CD4-positive, alpha-beta T cell treated with Interferon alpha-2 for 1 hour (primary cell): Measurements from ENCODE around the gene IL21R.

ENCODE experiments used
- DNase-seq, 2 donors: peaks; one replicate each; pipeline ENCODE4 v3.0.0-alpha.2; 2020 to 2022

Gene IL21R

DNA sequence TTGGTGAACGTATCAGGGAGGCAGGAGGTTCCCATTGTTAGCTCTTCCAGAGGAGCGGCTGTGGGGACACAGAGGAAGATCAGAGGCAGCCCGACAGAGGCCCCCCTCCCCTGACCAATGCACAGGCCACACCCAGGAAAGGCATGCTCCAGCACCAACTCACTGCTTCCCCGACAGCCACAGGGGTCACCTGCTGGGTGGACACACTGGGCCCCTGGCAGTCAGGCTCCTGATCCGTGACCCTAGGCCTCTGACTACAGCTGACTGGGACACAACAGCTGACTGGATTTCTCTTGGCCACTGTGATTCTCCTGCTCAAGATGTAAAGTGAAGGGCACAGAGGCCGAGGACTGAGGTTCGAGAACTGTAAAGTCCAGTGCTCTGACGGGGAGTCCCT lies 63.5 kb downstream of the IL21R start:
- no peak for DNase-seq

DNA sequence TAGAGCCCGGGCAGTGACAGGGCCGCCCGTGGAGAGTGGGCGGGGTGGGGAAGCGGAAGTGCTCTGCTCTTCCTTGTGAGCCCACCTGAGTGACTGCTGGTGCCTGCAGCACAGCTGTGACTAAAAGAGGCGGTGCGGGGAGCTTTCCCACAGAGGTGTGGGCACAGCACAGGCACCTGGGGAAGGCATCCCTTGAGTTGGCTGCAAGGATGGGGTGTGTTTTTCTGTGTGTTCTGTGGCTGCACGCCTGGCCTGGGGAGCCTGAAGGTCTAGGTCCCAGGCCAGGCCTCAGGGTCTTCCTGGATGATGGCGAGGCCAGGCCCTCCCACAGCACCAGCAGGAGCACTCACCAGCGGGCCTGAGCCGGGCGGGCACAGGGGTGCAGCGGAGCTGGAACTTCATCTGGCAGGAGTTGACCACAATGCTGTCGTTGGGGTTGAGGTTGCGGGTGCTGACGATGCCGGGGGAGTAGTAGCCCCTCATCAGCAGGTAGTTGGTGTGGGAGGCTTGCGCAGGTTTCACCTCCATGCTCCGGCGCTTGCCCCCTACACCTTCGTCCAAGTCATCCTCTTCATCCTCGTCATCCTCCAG lies 67.1 kb downstream of the IL21R start:
- no peak for DNase-seq

DNA sequence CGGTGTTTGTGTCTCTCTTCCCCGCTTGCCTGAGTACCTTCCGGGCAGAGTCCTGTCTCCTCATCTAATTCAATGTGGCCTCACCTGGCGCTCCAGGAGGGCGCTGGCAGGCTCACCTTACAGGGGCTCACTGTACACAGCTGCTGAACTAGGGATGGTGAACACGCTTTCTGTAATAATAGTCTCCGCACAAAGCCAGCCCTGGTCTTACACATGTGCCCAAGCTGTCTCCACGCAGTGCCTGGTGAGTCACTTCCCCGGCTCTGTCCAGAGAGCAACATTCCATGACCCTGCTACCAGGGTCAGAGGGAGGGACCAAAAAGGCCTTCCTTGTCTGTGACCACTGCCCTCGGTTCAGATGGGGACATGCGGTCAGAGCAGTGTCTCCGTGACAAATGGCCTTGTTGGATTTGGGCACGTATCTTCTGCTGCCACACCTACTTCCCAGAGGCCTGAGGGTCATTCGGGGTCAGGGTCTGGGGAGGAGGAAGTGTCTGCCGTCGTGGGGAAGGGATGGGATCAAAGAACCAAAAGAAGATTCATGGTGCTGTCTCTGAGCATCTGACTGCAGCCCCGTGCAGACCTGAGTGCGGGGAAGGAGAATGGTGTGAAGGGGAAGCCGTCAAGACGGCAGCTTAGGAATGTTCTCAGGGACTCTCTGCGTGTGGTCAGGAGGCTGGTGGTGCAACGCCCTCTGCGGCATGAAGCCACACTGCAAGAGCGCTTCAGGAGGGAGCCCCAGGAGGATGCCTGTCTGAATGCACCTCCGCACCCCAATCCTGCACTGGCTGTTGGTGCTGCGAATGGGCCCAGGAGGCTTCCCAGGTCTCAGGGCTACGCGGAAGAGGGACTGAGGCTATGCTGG lies 68.8 kb downstream of the IL21R start:
- DNase-seq, result no peak

DNA sequence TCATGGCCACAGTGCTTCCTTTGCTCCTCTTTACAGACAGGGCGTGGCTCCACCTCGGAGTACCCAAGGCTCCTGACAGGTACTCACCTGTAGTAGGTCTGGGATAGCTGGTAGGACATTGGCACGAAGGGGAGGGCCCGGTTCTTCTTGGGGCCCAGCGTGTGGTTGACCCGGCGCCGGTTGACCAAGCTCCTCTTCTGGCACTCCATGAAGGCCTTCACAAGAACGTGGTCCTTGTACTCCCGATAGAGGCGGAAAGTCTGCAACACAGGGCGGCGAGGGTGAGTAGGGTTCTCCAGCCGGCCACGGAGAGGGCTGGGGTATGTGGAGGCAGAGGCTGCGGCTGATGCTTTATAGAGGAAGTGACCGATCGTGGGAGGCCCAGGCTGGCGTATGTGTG lies 69.7 kb downstream of the IL21R start:
- no peak for DNase-seq

DNA sequence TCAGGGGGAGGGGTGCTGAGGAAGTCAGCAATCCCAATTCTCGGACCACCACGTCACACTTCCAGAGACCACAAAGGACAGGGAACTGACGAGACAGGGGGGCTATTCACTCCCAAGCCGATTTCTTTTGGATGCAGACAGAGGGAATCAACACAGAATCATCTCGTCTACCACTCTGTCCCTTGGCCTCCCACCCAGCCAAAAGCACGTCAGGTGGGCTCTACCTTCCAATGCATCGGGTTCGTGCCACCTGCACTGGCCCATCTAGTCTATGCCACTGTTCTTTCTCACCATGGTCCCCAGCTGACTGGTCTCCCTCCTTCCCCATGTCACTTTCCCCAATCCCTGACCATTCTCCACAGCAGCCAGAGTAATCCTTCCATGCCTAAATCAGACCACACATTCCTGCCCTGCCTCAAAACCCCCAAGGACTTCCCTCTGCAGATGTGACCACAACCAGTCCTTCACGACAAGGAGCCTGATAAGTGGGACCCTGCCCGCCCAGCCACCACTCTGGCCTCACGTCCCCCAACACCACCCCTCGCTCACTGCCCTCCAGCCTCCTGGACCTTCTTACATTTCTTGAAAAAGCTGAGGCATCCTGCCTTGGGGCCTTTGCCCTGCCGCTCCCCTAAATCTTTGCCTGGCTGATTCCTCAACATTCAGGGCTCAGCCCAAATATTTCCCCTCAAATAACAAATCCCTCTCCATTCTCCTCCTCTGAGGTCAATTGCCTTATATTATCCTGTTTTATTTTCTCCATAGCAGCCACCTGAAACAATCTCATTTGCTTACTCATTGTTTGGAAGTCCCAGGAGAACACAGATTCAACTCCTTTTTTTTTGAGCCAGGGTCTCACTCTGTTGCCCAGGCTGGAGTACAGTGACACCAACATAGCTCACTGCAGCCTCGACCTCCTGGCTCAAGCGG lies 70.4 kb downstream of the IL21R start:
- no peak for DNase-seq

DNA sequence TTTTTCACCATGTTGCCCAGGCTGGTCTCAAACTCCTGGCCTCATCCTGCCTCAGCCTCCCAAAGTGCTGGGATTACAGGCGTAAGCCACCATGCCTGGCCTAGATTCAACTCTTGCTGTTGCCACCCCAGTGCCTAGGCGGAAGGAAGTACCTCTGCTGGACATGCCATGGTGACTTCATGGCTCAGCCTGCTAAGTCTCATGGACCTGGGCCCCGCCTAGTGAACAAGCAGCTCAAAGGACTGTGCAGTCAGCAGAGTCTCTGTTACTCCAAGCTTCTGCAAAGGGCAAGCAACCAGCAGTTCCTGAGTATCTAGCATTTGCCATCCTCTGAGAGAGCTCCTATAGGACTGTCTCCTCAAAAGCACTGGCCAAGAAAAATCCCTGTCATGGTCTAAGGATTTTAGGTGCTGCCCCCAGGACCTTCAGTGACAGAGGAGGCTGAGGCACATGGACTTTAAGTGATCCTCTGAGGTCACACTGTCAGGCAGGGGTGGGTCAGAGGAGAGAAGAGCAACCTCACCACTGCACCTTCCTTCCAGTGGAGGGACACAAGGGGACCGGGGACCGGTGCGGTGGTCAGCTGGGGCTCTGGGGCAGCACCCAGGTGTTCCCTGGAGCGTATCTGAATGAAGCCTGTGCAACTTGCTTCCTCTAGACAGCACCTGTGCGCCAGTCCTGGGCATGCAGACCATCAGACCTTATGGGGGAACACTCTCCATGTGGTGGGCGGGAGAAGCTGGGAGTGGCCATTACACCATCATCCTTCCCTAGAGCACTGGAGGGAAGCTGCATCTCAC lies 71.3 kb downstream of the IL21R start:
- DNase-seq, result no peak

DNA sequence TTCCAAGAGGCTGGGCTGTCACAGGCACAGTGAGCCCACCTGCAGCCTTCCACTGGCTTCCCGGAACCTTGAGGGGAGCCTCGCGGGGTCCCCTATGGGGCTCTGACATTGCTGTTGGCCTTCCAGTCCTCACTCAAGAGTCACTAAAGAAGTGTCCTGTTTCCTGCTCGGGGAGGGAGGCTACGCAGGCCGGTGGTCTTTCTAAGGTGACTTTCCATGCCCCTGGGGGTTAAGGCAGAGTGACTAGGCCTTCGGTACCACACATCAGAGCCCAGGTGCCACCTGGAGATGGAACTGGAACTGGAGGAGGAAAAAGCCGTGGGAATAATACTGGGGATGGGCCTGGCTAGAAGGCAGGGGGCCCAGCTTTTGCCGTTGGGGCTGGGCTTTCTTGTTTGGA lies 72.1 kb downstream of the IL21R start:
- no peak for DNase-seq

DNA sequence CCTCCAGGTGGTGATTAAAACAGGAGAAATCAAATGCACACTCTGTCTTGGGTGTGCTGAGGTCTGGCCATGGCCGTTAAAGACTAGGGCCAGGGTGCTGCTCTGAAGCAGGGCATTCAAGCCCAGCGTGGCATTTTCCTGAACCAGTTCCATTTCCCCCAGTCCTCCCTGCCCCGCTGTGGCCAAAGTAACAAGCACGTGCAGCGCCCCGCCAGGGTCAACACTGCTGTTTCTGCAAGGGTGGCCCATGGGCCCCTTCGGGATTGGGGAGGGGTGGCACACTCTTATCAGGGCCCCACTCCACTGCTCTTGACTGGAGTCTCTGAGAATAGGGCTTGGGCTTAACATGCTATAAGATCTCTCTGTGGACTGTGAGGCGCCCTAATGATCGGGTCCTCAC lies 72.9 kb downstream of the IL21R start:
- DNase-seq, result no peak

DNA sequence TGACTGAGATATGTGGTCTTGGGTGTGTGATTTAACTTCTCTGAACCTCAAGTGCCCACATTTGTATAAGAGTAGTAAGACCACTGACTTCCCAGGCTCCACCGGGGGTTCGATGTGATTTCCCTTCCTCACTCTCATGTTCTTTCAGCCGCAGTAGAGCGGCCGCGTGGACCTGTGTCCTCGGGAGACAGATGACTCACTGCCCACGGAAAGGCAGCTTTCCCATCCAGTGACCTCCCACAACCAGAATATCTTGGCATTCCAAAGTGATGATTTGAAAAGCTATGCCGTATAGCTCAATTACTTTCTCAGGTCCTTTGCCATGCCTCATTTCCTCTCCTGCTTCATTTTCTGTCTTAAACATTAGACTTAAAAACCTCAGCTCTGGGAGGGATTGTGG lies 73.6 kb downstream of the IL21R start:
- DNase-seq, result no peak

DNA sequence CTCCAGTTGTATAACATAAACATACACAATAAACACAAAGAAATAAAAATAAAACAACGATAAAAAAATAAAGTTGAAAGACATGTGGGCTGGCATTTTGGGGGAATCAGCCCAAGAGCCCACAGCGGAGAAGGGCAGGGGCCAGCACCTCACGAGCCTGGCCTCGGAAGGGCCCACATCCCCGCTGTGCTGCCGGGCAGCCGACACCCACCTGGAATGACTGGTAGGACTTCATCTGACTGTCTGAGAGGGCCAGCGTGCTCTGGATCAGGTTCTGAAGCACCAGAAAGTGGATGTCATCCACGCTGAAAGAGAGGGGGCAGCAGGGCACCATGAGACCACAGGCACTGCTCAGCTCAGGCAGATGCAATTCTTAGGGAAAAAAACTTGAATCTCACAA lies 74.3 kb downstream of the IL21R start:
- no peak for DNase-seq

DNA sequence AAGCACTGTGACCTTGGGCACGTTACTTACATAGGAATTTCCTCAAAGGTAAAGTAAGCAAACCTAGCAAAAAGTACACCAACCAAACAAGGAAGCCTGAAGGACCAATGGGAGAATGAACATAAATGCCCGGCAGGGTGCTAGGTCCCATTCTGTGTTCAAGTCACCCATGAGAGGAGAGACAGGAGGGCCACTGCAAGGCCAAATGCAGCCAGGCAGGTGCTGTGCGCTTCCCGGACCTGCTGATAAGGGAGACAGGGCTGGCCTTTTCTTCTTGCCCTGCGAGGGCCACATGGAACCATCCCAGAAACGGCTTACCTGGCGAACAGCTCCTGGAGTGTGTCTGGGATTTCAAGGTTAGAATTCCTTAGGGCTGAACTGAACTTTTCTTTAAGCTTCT lies 78.8 kb downstream of the IL21R start:
- no peak for DNase-seq

DNA sequence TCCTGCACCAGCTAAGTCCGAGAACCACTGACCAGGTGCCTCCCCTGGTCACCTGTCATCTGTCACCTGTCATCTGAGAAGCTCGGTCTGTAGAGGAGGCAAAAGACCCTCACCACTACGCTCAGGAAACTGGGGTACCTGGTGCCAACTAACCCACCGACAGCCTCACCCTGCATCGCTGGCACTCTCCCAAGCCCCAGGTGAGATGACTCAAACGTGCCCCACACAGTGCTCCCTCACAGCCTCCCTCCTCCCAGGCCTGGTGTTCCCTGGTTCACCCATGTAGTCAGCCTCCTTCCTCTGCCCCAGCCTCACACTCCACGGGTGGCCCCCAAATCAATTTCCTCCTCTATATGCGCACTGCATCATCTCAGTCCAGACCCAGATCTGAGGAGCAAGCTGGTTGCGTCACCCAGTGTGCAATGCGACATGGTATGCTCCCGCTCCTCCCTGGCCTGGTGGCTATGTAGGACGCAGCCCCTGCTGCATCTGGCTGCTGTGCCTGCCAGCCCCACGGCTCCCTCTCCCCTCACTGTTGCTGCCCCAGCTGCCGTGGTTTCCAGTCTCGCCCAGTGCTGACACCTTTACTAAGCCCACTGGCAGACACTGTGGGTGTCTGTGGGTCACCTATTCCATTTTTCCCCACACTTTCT lies 79.4 kb downstream of the IL21R start:
- DNase-seq, result no peak

DNA sequence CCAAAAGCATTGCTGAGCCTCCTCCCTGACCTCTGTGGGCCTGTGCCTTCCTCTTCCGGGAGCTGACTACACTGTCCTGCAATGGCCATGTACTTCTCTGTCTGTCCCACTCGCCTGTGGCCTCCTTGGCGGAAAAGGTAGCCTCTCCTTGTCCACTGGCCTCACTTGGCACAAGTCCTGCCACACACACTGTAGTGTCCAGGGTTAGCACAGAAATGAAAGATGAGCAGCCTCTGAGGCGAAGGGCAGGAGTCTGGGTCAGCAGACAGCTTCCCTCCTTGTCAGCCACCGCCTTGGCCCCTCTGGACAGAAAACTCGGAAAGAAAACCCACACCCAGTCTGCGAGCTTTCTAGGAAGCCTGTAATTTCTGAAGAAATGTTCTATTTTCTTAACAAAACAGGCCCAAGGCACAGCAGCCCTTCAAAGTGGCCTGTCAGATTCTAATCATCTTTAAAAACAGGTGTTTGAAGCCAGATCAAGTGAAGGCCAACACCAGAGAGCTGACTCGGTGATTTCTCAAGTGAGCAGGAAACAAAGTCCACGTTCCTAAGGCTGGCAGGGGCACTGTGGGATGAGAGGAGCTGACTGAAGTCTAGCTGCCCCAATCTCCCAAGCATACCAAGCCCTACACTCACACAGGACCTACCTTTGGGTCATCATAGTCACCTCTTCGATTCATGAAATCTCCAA lies 80.6 kb downstream of the IL21R start:
- DNase-seq, result no peak

DNA sequence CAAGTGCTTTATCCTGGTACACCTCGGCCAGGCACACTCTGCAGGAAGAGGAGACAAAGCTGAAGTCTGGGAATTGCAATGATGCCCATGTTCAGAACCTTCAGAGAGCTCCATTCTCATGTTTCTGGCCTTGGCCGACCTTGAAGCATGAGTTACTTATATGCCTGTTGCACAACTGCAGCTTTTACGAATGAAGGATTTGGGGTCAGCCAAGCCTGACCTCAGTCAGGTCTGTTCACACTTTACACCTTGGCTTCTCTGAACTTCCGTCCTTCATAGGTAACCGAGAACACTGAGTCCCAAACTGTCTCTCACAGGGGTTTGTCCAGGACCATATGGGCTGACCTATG lies 81.1 kb downstream of the IL21R start:
- no peak for DNase-seq

DNA sequence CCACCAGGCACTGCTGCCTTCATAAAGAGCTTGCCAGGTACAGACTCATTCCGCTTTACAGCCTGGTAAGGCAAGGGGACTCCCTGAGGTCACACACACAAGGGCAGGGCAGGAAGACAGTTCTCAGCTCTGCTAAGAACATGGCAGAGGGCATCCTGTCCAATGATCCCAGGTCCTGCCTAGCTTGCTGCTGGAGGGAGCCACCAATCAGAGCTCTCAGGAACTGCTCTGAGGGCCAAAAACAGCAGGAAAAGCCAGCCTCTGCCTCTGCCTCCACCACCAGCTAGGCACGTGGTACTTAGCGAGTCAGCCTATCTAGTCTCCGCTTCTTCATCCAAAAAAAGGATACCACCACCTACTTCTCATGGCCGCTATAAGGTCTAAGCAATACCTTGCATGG lies 81.7 kb downstream of the IL21R start:
- no peak for DNase-seq

DNA sequence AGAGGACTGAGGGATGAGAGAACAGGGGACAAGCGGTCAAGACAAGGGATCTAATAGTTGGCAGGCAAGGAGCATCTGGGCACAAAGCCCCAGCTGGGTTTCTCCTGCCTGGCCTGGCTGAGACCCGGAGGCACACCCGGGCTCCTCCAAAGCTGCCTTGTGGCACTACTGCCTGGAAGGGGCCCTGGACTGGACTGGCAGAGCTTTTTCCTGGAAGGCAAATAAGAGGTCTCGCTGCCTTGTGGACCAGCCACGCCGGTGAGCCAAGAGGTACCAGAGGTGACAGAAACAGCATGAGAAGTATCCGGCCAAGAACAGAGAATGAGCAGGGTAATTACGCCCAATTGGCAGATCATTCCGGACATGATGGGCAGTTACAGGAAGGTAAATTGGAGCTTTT lies 83.2 kb downstream of the IL21R start:
- DNase-seq, result no peak

DNA sequence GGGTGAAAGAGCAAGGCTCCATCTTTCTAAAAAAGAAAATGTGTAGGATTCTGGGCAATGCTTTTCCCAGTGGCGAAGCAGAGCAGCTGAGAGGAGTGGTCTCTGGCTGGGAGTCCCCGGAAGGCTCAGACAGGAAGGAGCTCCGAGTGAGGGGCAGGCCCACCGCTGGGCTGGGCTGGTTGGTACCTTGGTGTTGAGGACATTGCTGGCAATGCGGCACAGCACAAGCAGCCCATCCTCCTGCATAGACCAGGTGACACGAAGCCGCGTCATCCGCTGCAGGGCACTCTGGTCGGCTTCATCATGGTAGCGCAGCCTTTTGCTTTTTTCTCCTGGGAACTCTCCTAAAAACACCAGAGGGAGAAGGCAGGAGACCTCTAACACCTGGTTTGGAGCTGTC lies 83.8 kb downstream of the IL21R start:
- no peak for DNase-seq

DNA sequence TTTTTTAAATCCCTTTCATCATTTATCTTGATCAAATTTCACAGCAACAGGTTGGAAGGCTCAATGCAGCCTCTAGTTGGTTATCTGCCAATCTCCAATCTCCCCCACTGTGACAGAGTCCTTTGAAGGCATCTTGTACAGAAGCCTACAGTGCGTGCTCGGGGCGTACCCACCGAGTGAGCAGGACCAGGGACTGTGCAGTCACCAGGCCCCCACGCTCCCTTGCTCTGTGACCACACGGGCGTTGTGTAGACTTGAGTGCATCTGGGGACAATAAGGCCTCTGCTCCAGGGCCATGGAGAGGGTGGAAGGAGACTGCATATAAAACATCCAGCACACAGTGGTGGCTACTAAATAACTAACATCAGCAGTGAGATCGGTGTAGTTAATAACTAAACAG lies 84.4 kb downstream of the IL21R start:
- DNase-seq, result no peak

DNA sequence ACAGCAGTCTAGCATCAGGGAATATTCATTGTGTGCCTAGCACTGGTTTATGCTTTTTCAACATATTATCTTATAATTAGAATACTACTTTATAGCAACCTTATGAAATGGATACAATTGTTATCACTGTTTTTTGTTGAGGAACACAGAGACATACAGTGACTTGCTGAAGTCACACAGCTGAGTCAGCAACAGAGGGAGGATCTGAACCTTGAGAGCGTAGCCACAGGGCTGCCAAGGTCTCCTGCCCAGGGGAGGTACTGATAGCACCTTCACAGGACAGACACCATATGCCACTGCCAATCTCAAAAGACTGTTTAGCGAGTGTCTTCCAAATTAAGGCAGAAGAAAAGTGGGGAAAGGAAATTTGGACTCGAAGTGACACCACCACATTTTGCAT lies 84.8 kb downstream of the IL21R start:
- no peak for DNase-seq

DNA sequence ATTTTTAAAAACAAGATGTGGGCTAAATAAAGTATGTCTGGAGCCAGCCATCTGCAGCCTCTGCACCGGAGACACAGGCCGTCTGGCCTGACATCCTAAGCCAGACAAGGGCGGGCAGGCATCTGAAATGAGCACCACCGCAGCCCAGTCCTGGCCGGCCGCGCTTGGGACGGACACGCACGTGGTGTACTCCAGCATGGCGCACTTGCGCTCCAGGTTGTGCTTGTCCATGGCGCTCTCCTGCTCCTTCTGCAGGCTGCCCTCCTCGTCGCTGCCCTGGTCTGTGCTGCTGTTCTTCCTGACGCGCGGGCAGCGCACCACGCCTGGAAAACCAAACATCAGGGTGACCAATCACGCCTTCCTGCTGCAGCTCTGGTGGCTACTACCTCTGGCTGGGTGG lies 87.4 kb downstream of the IL21R start:
- DNase-seq, result no peak

DNA sequence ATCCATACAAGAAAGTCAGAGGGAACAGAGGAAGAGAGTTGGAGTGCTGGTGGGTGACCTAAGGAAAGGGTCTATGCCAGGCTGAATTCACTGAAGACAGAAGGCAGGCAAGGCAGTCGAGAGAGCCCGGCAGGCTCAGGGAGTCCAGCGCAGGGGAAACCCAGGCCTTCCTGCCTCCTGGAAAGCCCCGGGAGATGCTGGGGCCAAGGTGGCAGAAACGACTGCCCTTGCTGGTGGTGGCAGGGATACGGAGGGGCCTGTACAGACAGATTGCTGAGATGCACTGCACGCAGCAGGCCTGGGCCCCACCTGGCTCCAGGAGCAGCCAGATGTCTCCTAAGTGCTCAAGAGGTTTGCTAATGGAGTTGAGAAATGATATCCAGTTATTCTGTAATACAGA lies 87.9 kb downstream of the IL21R start:
- DNase-seq, result no peak
